Osteoblast (primary cell): ENCODE measurements around the gene FASLG. TPM values are rescaled to one million over a fixed set of nuclear protein-coding genes. Genes with fewer than 3 reads are reported as not detected.
A peak's percentile ranks its signal among the peaks of the same experiment; 100 is the strongest.

Experiments used
- DNase-seq: peaks from one replicate; pipeline ENCODE4 v3.0.0; 2011; ENCODE audit warnings: low spot score, mixed read lengths; ENCODE audit not compliant: insufficient read length; ENCODE audit errors: missing footprints
- H2AFZ ChIP-seq: 2 replicates; pipeline ENCODE4 v1.6.0; 2011; ENCODE audit warnings: mild to moderate bottlenecking, low read length
- H3K27ac ChIP-seq: 2 replicates; pipeline ENCODE4 v1.5.1; 2011; ENCODE audit warnings: mild to moderate bottlenecking, low read depth, low read length, moderate library complexity
- H3K27me3 ChIP-seq: 2 replicates; pipeline ENCODE4 v1.6.0; 2012; ENCODE audit warnings: mild to moderate bottlenecking, control low read depth, inconsistent platforms, low read length, moderate library complexity; ENCODE audit not compliant: insufficient read depth
- H3K36me3 ChIP-seq: 2 replicates; pipeline ENCODE4 v1.5.1; 2011; ENCODE audit warnings: mild to moderate bottlenecking, low read length, control low read depth, moderate library complexity; ENCODE audit not compliant: insufficient read depth
- H3K4me1 ChIP-seq: 2 replicates; pipeline ENCODE4 v1.5.1; 2011; ENCODE audit warnings: mild to moderate bottlenecking, low read length, control low read depth, moderate library complexity; ENCODE audit not compliant: insufficient read depth
- H3K4me2 ChIP-seq: 2 replicates; pipeline ENCODE4 v1.6.0; 2011; ENCODE audit warnings: mild to moderate bottlenecking, low read length; ENCODE audit not compliant: insufficient read depth
- H3K4me3 ChIP-seq: fragments of 200-600 bp; sonication (generic); 3 replicates; pipeline ENCODE4 v1.5.1; 2012; ENCODE audit warnings: mild to moderate bottlenecking, low read length, inconsistent platforms; ENCODE audit not compliant: insufficient read depth
- H3K79me2 ChIP-seq: 2 replicates; pipeline ENCODE4 v1.6.0; 2012; ENCODE audit warnings: mild to moderate bottlenecking, low read length, control low read depth, inconsistent platforms; ENCODE audit not compliant: insufficient read depth
- H3K9me3 ChIP-seq: 2 replicates; pipeline ENCODE4 v1.5.1; 2011; ENCODE audit warnings: low read depth, low read length, control low read depth
- H4K20me1 ChIP-seq: 2 replicates; pipeline ENCODE4 v1.6.0; 2012; ENCODE audit warnings: mild to moderate bottlenecking, low read length, control low read depth; ENCODE audit not compliant: insufficient read depth
- small RNA-seq: library from RNA; depleted of rRNA; stranded (forward); fragments of <200 nt; gene quantifications from one replicate; pipeline ENCODE3, GENCODE V24; 2012
- total RNA-seq: library from RNA; depleted of rRNA; stranded (reverse); fragments of >200 nt; gene quantifications from 2 replicates; pipeline ENCODE4 v1.2.3, GENCODE V29; 2012
- TF ChIP-seq, protein P1 (sequence below): IDR thresholded peaks from 2 replicates; pipeline ENCODE4 v1.5.1; 2011; ENCODE audit warnings: mild to moderate bottlenecking, low read depth, low read length, moderate library complexity; ENCODE audit errors: extremely low read depth

FASLG gene
- total RNA-seq, 1 donor: not detected

DNA sequence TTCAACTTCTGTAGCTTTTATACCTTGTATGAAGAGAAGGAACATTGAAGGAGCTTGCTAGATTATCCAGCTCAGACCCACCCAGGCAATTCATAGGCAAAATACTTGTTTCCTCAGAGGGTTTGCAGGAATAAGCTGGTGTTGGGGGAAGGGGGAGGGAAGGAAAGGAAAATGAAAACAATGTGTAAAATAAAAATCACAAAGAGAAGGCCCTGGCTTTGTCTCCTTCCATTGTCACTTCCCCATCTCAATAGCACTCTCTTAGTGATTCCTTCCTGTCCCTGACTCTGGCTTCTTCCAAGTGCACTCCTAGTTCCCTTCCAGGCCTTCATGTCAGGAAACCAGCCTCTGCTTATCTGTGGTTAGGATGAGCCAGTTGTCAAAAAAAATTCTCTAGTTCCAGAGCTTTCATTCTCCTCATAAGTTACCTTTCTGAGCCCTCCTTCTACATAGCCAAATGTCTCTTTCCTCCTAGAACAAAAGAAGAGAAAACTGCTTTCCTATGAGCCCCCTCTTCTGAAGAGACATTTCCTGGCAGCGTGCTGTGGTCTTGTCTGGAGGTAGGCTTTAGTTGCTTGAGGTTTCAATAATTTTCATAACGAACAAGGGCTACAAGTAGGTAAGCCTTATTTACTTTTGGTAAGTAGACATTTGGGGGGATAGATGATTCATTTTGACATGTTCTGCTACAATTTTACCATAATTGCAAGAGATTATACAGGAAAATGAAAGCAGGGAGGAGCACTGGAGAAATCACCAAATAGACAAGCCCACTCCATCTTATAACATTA lies 45.7 kb downstream of the FASLG start:
- no peaks in the 10 kb centered on the region for H3K4me1 ChIP-seq
- H3K79me2 ChIP-seq: no peaks in the 10 kb centered on the region
- TF ChIP-seq, protein P1, sequence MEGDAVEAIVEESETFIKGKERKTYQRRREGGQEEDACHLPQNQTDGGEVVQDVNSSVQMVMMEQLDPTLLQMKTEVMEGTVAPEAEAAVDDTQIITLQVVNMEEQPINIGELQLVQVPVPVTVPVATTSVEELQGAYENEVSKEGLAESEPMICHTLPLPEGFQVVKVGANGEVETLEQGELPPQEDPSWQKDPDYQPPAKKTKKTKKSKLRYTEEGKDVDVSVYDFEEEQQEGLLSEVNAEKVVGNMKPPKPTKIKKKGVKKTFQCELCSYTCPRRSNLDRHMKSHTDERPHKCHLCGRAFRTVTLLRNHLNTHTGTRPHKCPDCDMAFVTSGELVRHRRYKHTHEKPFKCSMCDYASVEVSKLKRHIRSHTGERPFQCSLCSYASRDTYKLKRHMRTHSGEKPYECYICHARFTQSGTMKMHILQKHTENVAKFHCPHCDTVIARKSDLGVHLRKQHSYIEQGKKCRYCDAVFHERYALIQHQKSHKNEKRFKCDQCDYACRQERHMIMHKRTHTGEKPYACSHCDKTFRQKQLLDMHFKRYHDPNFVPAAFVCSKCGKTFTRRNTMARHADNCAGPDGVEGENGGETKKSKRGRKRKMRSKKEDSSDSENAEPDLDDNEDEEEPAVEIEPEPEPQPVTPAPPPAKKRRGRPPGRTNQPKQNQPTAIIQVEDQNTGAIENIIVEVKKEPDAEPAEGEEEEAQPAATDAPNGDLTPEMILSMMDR: no peak
- H4K20me1 ChIP-seq: no peaks in the 10 kb centered on the region
- H3K27me3 ChIP-seq: no peaks in the 10 kb centered on the region
- H3K4me2 ChIP-seq: no peak overlapping the region
- no peak for DNase-seq
- H3K9me3 ChIP-seq: no peaks in the 10 kb centered on the region
- H2AFZ ChIP-seq: peak overlapping the region; percentile 15
- no peaks in the 10 kb centered on the region for H3K36me3 ChIP-seq
- no peak overlapping the region for H3K27ac ChIP-seq
- no peak overlapping the region for H3K4me3 ChIP-seq

DNA sequence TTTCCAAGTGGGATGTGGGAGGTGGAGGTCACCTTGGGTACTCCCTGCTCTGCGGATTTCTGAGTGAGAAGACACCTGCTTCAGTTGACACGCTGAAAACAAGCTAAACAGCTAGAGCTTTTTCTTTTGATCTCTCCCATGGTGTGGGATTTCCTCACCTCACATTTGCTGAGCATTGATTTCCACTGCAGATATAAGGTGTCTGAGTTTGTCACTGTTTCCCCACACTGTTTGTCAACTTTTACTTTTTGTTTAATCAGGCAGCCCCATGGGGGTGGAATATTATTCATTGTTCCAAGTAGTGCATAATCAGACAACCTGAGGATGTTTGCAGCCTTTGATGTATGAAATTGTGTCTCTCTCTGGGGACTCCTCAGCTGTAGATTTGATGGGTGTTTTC lies 49.5 kb downstream of the FASLG start:
- Histone ChIP-seq H3K27ac (no peak overlapping the region), H3K79me2 (no peaks in the 10 kb centered on the region), H3K4me1 (no peaks in the 10 kb centered on the region), H3K9me3 (no peaks in the 10 kb centered on the region), H3K27me3 (no peaks in the 10 kb centered on the region), H3K4me3 (no peak overlapping the region), H2AFZ (no peak overlapping the region), H4K20me1 (no peaks in the 10 kb centered on the region), H3K36me3 (no peaks in the 10 kb centered on the region), H3K4me2 (no peak overlapping the region)
- TF ChIP-seq, protein P1: no peak
- no peak for DNase-seq

DNA sequence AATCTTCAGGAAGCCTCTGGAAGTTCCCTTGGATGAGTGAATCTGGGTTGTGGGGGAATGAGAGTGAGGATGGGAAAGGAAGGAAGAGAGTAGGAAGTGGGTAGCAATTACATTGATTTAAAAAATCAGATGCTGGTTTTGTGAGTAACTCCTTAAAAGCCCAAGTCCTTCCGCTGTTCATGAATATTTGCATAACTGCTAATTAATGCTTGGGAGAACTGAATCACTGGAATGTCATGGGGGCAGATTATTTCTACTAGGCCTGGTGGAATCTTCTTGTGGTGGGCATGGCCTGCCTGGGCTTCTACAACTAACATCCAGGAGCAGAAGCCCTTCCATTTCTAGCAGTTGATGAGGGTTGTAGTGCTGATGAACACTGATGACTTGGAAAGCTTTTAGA lies 52.7 kb downstream of the FASLG start:
- DNase-seq: no peak
- peaks cover 2% of the 10 kb centered on the region for H3K4me1 ChIP-seq

DNA sequence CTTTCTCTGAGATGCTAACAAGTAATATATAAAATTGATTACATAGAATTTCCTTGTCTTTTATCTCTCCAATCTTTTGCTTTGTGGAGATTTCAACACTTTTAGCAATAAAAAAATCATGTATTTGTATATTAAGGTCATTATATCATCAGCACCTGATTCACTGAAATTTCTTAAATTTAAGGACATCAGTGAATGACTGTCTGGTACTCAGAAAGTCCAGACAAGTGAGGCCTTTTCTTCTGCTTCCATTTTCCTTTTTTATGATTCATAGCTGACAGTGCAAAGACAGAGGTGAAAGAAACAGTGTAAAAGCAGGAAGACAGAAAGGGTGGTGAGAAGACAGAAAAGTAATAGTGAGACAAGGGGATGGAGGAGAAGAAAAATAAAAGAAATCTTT lies 54.6 kb downstream of the FASLG start:
- no peak overlapping the region for H3K4me2 ChIP-seq
- TF ChIP-seq, protein P1: no peak
- no peak overlapping the region for H2AFZ ChIP-seq
- no peaks in the 10 kb centered on the region for H4K20me1 ChIP-seq
- H3K9me3 ChIP-seq: no peaks in the 10 kb centered on the region
- H3K4me3 ChIP-seq: no peak overlapping the region
- DNase-seq: no peak
- H3K79me2 ChIP-seq: no peaks in the 10 kb centered on the region
- H3K4me1 ChIP-seq: peaks cover 9% of the 10 kb centered on the region
- no peaks in the 10 kb centered on the region for H3K36me3 ChIP-seq
- no peaks in the 10 kb centered on the region for H3K27me3 ChIP-seq
- H3K27ac ChIP-seq: no peak overlapping the region

More for the DNA sequence above, 52.7 kb downstream of the FASLG start:
- Histone ChIP-seq H4K20me1 (no peaks in the 10 kb centered on the region), H3K27ac (no peak overlapping the region), H3K9me3 (no peaks in the 10 kb centered on the region), H3K36me3 (no peaks in the 10 kb centered on the region), H3K79me2 (no peaks in the 10 kb centered on the region), H3K27me3 (no peaks in the 10 kb centered on the region), H3K4me2 (no peak overlapping the region), H3K4me3 (no peak overlapping the region), H2AFZ (no peak overlapping the region)
- TF ChIP-seq, protein P1: no peak

Small RNA genes lying within 50 kb of the gene (small RNA-seq; reads per million reads assigned to genes)
- gene RNU6-693P: not detected

Other genes with a start within 250 kb of the FASLG start
- gene C1orf105, start 238.4 kb upstream of the FASLG start, total RNA-seq: not detected in 2 replicates
- 19.7 and 22.4 TPM in 2 replicates for gene PIGC, start 215.0 kb upstream of the FASLG start, total RNA-seq
- 41.3 and 41.6 TPM in 2 replicates for gene SUCO, start 126.0 kb upstream of the FASLG start, total RNA-seq